GM19099 (cell line): ENCODE measurements around the gene MED27.

Source experiments
- POLR2A ChIP-seq: IDR thresholded peaks from 3 replicates; pipeline ENCODE4 v1.6.1; 2011; ENCODE audit warnings: low read depth; ENCODE audit not compliant: insufficient read length; ENCODE audit errors: extremely low read depth

Gene MED27

DNA sequence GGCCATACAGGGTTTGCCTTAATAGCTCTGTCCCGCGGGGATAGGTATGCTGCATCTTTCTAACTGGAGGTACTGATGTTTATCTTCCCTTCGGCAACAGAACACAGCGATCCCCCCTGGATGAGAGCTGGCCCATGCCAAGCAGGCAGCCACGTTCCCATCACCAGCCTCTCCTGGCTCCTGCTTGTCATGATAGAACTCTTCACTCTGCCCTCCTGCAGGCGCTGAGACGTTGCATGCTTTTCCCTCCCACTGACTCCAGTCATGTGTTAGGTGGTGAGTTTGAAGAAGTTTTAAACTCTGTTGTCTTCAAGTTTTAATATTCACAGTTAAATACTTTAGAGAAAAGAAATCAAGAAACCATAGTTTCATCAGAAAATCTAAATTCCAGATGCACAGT is 60.0 kb downstream of the MED27 start:
- no peak for TF ChIP-seq POLR2A

- no peak for TF ChIP-seq POLR2A
Measured at GRCh38 chr9:132018957-132019405, 60.7 kb downstream of the MED27 start.

GRCh38 chr9:132016456-132016855 is 63.2 kb downstream of the MED27 start:
- no peak for TF ChIP-seq POLR2A

DNA sequence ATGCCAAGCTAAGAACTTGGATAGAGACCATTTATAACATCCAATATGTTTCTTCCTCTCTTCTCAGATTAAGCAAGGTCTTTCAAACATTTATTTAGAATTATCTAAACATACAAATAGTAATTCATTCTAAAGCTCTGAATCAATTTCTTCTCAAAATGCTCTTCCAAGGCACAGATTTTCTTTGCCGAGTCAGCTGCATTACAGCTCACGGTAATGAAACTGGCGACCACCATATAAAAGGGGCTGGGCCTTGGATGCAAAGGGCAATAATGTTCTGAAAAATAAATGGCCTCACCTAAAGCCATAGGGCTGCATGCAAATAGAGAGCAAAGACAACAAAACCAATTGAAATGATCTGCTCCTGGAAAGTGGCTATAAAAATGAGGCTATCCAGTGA is 63.8 kb downstream of the MED27 start:
- no peak for TF ChIP-seq POLR2A

GRCh38 chr9:132014218-132014805 is 65.4 kb downstream of the MED27 start:
- TF ChIP-seq POLR2A: no peak

DNA sequence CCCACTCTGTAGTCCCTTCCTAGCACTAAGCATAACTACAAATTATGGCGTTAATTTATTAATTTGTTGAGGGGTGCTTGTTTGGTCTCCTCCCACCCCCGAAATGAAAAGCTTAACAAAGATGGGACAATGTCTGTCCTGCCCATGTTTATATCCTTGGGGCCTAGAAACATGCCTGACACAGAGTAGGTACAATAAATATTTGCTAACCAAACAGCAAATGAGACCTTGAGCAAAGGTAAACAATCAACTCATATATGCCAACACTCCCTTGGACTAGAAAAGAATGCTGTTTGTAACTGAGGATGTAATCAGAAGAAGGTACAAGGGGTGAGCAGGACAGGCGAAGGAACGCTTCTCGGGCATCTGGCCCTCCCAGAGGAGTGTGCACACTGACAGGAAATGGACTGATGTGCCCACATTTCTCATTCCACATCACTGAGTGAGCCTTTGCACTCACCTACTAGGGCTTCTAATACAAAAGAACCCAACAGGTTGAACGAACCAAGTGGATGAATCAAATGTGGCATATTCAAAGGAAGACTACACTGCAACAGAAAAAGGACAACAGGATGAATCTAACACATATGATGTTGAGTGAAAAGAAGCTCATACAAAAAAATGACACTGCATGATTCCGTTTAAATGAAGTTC is 66.8 kb downstream of the MED27 start:
- no peak for TF ChIP-seq POLR2A

DNA sequence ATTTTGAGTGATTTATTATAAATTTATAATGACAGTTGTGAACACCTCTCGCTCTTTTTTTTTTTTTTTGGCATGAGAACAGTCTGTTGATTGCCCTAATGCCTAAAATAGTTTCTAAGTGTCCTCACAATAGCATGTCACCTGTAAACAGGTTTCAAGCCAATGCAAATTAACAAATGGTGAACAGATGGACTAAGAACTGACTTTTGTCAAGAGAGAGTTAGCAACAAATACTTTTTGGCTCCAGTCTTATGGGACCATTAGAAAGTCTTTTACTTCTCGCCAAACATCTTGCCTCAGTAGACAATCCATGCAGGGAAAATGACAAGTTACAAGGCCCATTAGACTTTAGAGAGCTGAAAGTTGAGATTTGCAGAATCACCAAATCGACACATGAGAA is 67.8 kb downstream of the MED27 start:
- TF ChIP-seq POLR2A: no peak

DNA sequence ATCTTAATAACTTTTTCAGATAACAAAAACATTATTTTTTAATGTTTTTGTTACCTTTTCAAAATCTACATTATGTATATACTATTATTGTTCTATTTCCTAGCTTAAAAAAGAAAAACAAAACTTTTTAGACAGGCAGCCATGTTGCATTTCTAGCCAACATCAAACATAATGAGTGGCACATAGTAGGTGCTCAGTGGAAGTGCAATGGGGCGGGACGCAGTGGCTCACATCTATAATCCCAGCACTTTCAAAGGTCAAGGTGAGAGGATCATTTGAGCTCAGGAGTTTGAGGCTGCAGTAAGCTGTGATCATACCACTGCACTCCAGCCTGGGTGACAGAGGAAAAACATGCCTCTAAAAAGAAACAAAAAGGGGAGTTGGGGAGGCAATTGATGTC is 68.4 kb downstream of the MED27 start:
- no peak for TF ChIP-seq POLR2A

GRCh38 chr9:132008855-132009812 is 70.5 kb downstream of the MED27 start:
- no peak for TF ChIP-seq POLR2A

DNA sequence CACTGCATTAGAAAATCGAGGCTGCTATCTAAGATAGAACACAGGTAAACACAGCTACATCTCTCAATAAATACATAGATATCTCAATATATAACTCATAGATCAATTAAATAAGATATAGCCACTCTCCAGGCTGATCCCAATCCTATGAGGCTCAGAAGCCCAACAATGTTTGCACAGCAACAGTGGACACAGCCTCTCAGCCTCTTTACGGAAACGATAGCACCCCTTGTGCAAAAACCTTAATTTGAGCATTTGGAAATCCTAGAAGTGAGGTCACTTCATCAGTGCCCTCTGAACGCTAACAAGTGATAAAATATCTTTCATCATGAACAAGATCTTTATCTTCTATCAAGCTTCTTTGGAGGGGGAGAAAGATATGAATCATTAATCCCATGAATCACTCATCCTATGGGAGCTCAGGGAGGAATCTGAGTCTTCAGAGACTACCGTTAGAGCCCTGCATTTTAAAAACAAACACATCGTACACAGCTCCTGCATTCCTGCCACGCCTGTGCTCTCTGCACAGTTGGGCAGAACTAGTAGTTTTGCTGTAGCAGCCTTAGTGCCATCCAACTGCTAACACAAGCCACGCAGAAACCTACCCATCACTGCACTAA is 71.4 kb downstream of the MED27 start:
- TF ChIP-seq POLR2A: no peak

GRCh38 chr9:132007371-132008025 is 72.2 kb downstream of the MED27 start:
- no peak for TF ChIP-seq POLR2A

- no peak for TF ChIP-seq POLR2A
Measured at GRCh38 chr9:132006677-132007370, 72.8 kb downstream of the MED27 start.

- TF ChIP-seq POLR2A: no peak
Measured at GRCh38 chr9:132005899-132006298, 73.8 kb downstream of the MED27 start.

DNA sequence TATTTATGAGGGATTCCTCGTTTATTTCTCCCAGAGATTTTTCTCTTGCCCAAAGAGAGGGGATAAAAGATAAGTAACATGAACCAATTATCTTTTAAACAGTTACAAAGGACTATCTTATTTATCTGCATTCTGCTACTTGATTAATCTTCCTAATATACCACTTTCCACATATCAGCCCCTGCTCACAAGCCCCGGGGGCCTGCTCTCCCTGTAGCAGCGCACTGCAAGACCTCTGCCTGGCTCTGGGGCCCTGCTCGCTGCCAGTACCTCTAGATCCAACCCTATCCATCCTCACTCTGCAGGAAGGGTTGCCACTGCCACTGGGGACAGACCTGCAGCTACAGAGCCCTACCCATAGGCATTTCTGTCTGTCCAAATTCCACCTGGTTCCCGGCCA is 75.3 kb downstream of the MED27 start:
- TF ChIP-seq POLR2A: no peak
